IMR-90 (cell line): ENCODE measurements around the gene ERC2. TPM values are rescaled to one million over a fixed set of nuclear protein-coding genes. Genes with fewer than 3 reads are reported as not detected.

ENCODE experiments used
- ATAC-seq: fragments of 200-7000 bp; cut with Tn5 transposase; 2 replicates; pipeline ENCODE4 v1.9.1; 2020; ENCODE audit warnings: low read depth, mild to moderate bottlenecking, moderate library complexity
- BruUV-seq: library from RNA; stranded (reverse); fragments of 400-500 nt; replicated peaks from 2 replicates; lab custom pipeline; 2021; lab: Mats Ljungman, UMichigan
- CTCF ChIA-PET: fragments of 300-600 bp; formaldehyde crosslinking; extraction: SDS; loops from one replicate; lab custom pipeline; 2021; ENCODE audit warnings: antibody characterized with exemption; lab: Yijun Ruan, JAX
- POLR2A ChIA-PET: fragments of 300-600 bp; sonication (Branson Sonifier 250); formaldehyde crosslinking; loops from one replicate; lab custom pipeline; 2022; ENCODE audit warnings: antibody characterized with exemption; ENCODE audit not compliant: unreplicated experiment; lab: Charles Lee
- DNase-seq: peaks from one replicate; pipeline ENCODE4 v3.0.0; 2013
- H2AFZ ChIP-seq: replicated peaks from 2 replicates; pipeline ENCODE3; 2013; ENCODE audit warnings: low read length, mild to moderate bottlenecking; ENCODE audit not compliant: poor library complexity
- H2AK5ac ChIP-seq: 2 replicates; pipeline ENCODE4 v1.6.1; 2013; ENCODE audit warnings: low read depth, low read length, inconsistent platforms
- H2AK9ac ChIP-seq: replicated peaks from 2 replicates; pipeline ENCODE3; 2013; ENCODE audit warnings: mild to moderate bottlenecking, low read depth, low read length, moderate library complexity; ENCODE audit not compliant: poor library complexity
- H2BK120ac ChIP-seq: 2 replicates; pipeline ENCODE4 v1.6.1; 2013; ENCODE audit warnings: low read depth, low read length, inconsistent platforms
- H2BK15ac ChIP-seq: 3 replicates; pipeline ENCODE4 v1.6.1; 2013; ENCODE audit warnings: low read depth, low read length, inconsistent platforms
- H2BK20ac ChIP-seq: 2 replicates; pipeline ENCODE4 v1.6.1; 2013; ENCODE audit warnings: low read depth, mild to moderate bottlenecking, inconsistent platforms, low read length, moderate library complexity
- H2BK5ac ChIP-seq: 2 replicates; pipeline ENCODE4 v1.6.1; 2013; ENCODE audit warnings: mild to moderate bottlenecking, low read depth, low read length, inconsistent platforms; ENCODE audit not compliant: poor library complexity, severe bottlenecking
- H3K14ac ChIP-seq: replicated peaks from 2 replicates; pipeline ENCODE4 v1.6.1; 2013; ENCODE audit warnings: low read depth, low read length, inconsistent platforms
- H3K18ac ChIP-seq: 2 replicates; pipeline ENCODE4 v1.6.1; 2013; ENCODE audit warnings: low read depth, low read length, control low read depth
- H3K23ac ChIP-seq: 2 replicates; pipeline ENCODE4 v1.6.1; 2013; ENCODE audit warnings: low read depth, low read length, inconsistent platforms
- H3K27ac ChIP-seq: 2 replicates; pipeline ENCODE4 v1.5.1; 2013; ENCODE audit warnings: mild to moderate bottlenecking, control low read depth, low read length; ENCODE audit not compliant: insufficient read depth
- H3K27me3 ChIP-seq: 2 replicates; pipeline ENCODE4 v1.6.1; 2013; ENCODE audit warnings: low read length; ENCODE audit not compliant: control insufficient read depth, insufficient read depth
- H3K36me3 ChIP-seq: 2 replicates; pipeline ENCODE4 v1.6.1; 2013; ENCODE audit warnings: low read length, mixed read lengths; ENCODE audit not compliant: control insufficient read depth, insufficient read depth
- H3K4ac ChIP-seq: 2 replicates; pipeline ENCODE4 v1.6.1; 2013; ENCODE audit warnings: low read depth, low read length, inconsistent platforms
- H3K4me1 ChIP-seq: 2 replicates; pipeline ENCODE4 v1.6.1; 2013; ENCODE audit warnings: low read length, mixed read lengths; ENCODE audit not compliant: control insufficient read depth, insufficient read depth
- H3K4me2 ChIP-seq: 2 replicates; pipeline ENCODE4 v1.6.1; 2013; ENCODE audit warnings: low read depth, mild to moderate bottlenecking, control low read depth, low read length, moderate library complexity
- H3K4me3 ChIP-seq: 2 replicates; pipeline ENCODE4 v1.5.1; 2013; ENCODE audit warnings: low read depth, mild to moderate bottlenecking, control low read depth, low read length, moderate library complexity; ENCODE audit not compliant: insufficient read depth
- H3K56ac ChIP-seq: 2 replicates; pipeline ENCODE4 v1.6.1; 2013; ENCODE audit warnings: low read length, inconsistent platforms; ENCODE audit not compliant: insufficient read depth; ENCODE audit errors: extremely low read depth
- H3K79me1 ChIP-seq, 2 experiments: 2 replicates each; pipeline ENCODE4 v1.6.1; 2013; ENCODE audit warnings: low read length in 2 of 2, inconsistent platforms in 1 of 2, low read depth in 1 of 2
- H3K9ac ChIP-seq: 2 replicates; pipeline ENCODE4 v1.6.1; 2013; ENCODE audit warnings: low read depth, low read length, control low read depth
- H3K9me1 ChIP-seq: 2 replicates; pipeline ENCODE4 v1.6.1; 2013; ENCODE audit warnings: low read length, inconsistent platforms; ENCODE audit not compliant: insufficient read depth
- H3K9me3 ChIP-seq: 2 replicates; pipeline ENCODE4 v1.6.1; 2013; ENCODE audit warnings: low read length; ENCODE audit not compliant: control insufficient read depth, insufficient read depth
- H4K20me1 ChIP-seq: 2 replicates; pipeline ENCODE4 v1.6.1; 2013; ENCODE audit warnings: low read length, inconsistent platforms; ENCODE audit not compliant: insufficient read depth
- H4K5ac ChIP-seq: 2 replicates; pipeline ENCODE4 v1.6.1; 2013; ENCODE audit warnings: mild to moderate bottlenecking, low read depth, low read length, control low read depth
- H4K8ac ChIP-seq, 2 experiments: 2 replicates each; pipeline ENCODE4 v1.6.1; 2013; ENCODE audit warnings: low read depth in 2 of 2, low read length in 2 of 2, control low read depth in 1 of 2, inconsistent platforms in 1 of 2
- H4K91ac ChIP-seq: 2 replicates; pipeline ENCODE4 v1.6.1; 2013; ENCODE audit warnings: low read depth, low read length, inconsistent platforms; ENCODE audit not compliant: insufficient read depth
- BHLHE40 ChIP-seq: fragments of 150-350 bp; IDR thresholded peaks from 2 replicates; pipeline ENCODE4 v1.6.1; 2016; ENCODE audit warnings: mild to moderate bottlenecking, low read depth, low read length
- MXI1 ChIP-seq: IDR thresholded peaks from 2 replicates; pipeline ENCODE4 v1.6.1; 2012; ENCODE audit warnings: low read depth, mild to moderate bottlenecking, low read length, moderate library complexity, borderline replicate concordance
- RAD21 ChIP-seq: IDR thresholded peaks from 2 replicates; pipeline ENCODE4 v1.6.1; 2012; ENCODE audit warnings: low read length, improper control_type of control experiment
- RCOR1 ChIP-seq: IDR thresholded peaks from 2 replicates; pipeline ENCODE4 v1.6.1; 2012; ENCODE audit warnings: mild to moderate bottlenecking, low read length, improper control_type of control experiment; ENCODE audit not compliant: insufficient replicate concordance
- RFX5 ChIP-seq: IDR thresholded peaks from 2 replicates; pipeline ENCODE4 v1.8.0; 2012; ENCODE audit warnings: low read depth, mild to moderate bottlenecking, low read length, moderate library complexity
- WGBS, 2 experiments: methylation state at CpG; one replicate each; pipeline versions ENCODE4 v1.1.5 to v1.1.7; 2013; ENCODE audit warnings: missing lambda C conversion rate in 2 of 2; ENCODE audit not compliant: insufficient read length in 1 of 2; ENCODE audit errors: extremely low coverage in 2 of 2; 5-methylcytosine and 5-hydroxymethylcytosine counted together
- dilution Hi-C: fragments of 300-500 bp; cut with HindIII; formaldehyde crosslinking; loops from one replicate; pipeline ENCODE4 v1.14.3; 2018; ENCODE audit warnings: low sequenced_read_pairs; ENCODE audit not compliant: unreplicated experiment
- in situ Hi-C: fragments of 300-500 bp; cut with MboI; formaldehyde crosslinking; loops from 3 replicates; pipeline ENCODE4 v1.14.3; 2019; ENCODE audit warnings: low sequenced_read_pairs, inconsistent platforms, mixed read lengths
- intact Hi-C: fragments of 100-400 bp; cut with micrococcal nuclease; formaldehyde crosslinking; loops from 2 replicates; pipeline ENCODE4 v1.10.0; 2022
- polyA plus RNA-seq, 3 experiments: library from polyadenylated mRNA; depleted of rRNA; stranded (reverse); fragments of >200 nt; gene quantifications; 2 replicates each; pipeline ENCODE4 v1.2.3, GENCODE V29; 2012; ENCODE audit warnings: low replicate concordance in 1 of 3
- total RNA-seq: library from RNA; depleted of rRNA; stranded (reverse); fragments of >200 nt; gene quantifications from 2 replicates; pipeline ENCODE4 v1.2.3, GENCODE V29; 2012
- TF ChIP-seq, protein P1 (sequence below): fragments of 150-350 bp; IDR thresholded peaks from 2 replicates; pipeline ENCODE4 v1.6.1; 2017; ENCODE audit warnings: mild to moderate bottlenecking, antibody characterized with exemption, low read length, low read depth
- TF ChIP-seq, protein P2 (sequence below): conservative IDR thresholded peaks from 2 replicates; pipeline ENCODE4 v1.5.1; 2012; ENCODE audit warnings: mild to moderate bottlenecking, low read depth, low read length, improper control_type of control experiment

ERC2 gene
- total and polyA plus RNA-seq, 2 of the 4 experiments (the other 2 are of a cell fraction) = 0.17 to 0.18 TPM

DNA sequence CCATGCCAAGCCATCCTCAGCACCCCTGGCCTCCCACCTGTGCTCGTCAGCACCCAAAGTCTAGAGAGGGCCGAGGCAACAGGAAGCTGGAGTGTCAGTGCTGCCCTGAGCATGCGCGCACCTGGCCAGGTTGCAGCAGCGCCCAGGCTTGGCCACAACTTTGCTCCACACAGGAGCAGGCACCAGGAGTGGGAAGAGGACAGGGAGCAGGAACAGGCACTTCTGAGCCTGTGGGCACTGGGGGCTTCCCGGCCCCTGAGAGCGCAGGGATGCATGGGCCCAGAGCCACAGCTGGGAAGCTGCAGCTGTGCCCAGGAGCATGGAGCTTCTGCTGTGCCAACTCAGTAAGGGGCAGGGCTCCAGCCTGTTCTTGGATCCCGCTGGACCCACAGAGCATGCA is 509.7 kb downstream of the ERC2 start:
- no peak overlapping the region for H2AFZ ChIP-seq
- no peak overlapping the region for H2BK15ac ChIP-seq
- H4K20me1 ChIP-seq = no peaks in the 10 kb centered on the region
- H3K4ac ChIP-seq = no peak overlapping the region
- H4K5ac ChIP-seq = no peak overlapping the region
- no peak overlapping the region for H3K9ac ChIP-seq
- ATAC-seq (no peak), DNase-seq (no peak)
- no peak overlapping the region for H2BK20ac ChIP-seq
- no peaks in the 10 kb centered on the region for H3K36me3 ChIP-seq
- no peak overlapping the region for H3K18ac ChIP-seq
- CTCF ChIA-PET = no interaction called here
- no peaks in the 10 kb centered on the region for H3K79me1 ChIP-seq
- intact Hi-C loops = loop anchor here (5.0 kb wide), 1 partner anchor 471 kb away; the partner anchor contains the start of gene WNT5A
- H3K23ac ChIP-seq = no peak overlapping the region
- no peak overlapping the region for H4K91ac ChIP-seq
- in situ Hi-C loops = no loop called here
- H3K9me1 ChIP-seq = no peaks in the 10 kb centered on the region
- no peak overlapping the region for H3K4me2 ChIP-seq
- H3K56ac ChIP-seq = no peak overlapping the region
- dilution Hi-C loops = no loop called here
- no peak overlapping the region for H2AK5ac ChIP-seq
- no peak overlapping the region for H2BK5ac ChIP-seq
- H3K4me3 ChIP-seq = no peak overlapping the region
- no peaks in the 10 kb centered on the region for H3K9me3 ChIP-seq
- peaks cover 4% of the 10 kb centered on the region; the same call in 1 of the 2 replicates for H3K4me1 ChIP-seq
- H3K27me3 ChIP-seq = no peaks in the 10 kb centered on the region; the same call in 1 of the 2 replicates
- no peak overlapping the region for H4K8ac ChIP-seq
- no peak overlapping the region for H2BK120ac ChIP-seq
- no peak overlapping the region for H3K14ac ChIP-seq
- no peak overlapping the region for H2AK9ac ChIP-seq
- no TSS peak for BruUV-seq
- H3K27ac ChIP-seq = no peak overlapping the region
- TF ChIP-seq, protein P1, sequence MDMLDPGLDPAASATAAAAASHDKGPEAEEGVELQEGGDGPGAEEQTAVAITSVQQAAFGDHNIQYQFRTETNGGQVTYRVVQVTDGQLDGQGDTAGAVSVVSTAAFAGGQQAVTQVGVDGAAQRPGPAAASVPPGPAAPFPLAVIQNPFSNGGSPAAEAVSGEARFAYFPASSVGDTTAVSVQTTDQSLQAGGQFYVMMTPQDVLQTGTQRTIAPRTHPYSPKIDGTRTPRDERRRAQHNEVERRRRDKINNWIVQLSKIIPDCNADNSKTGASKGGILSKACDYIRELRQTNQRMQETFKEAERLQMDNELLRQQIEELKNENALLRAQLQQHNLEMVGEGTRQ = no peak
- TF ChIP-seq BHLHE40 (no peak), RFX5 (no peak), MXI1 (no peak), RCOR1 (no peak), RAD21 (no peak)
- TF ChIP-seq, protein P2, sequence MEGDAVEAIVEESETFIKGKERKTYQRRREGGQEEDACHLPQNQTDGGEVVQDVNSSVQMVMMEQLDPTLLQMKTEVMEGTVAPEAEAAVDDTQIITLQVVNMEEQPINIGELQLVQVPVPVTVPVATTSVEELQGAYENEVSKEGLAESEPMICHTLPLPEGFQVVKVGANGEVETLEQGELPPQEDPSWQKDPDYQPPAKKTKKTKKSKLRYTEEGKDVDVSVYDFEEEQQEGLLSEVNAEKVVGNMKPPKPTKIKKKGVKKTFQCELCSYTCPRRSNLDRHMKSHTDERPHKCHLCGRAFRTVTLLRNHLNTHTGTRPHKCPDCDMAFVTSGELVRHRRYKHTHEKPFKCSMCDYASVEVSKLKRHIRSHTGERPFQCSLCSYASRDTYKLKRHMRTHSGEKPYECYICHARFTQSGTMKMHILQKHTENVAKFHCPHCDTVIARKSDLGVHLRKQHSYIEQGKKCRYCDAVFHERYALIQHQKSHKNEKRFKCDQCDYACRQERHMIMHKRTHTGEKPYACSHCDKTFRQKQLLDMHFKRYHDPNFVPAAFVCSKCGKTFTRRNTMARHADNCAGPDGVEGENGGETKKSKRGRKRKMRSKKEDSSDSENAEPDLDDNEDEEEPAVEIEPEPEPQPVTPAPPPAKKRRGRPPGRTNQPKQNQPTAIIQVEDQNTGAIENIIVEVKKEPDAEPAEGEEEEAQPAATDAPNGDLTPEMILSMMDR = no peak
- POLR2A ChIA-PET = no interaction called here
- WGBS, 2 experiments = 88% methylated on average over 4 of the region's 8 CpGs; no CpG with 5 or more reads in 1 of the 2 experiments
